Measurements from ENCODE around the gene ANKRD36C. TPM values are rescaled to one million over a fixed set of nuclear protein-coding genes. Genes with fewer than 3 reads are reported as not detected.
"Not testable (repeated sequence)": the region's sequence is repeated elsewhere in the genome, so short reads cannot be mapped to it uniquely, and the experiment has no call there.

ANKRD36C gene
- total RNA-seq (2021; ENCODE audit: unreplicated experiment) (22.0 TPM), Bru-seq, nascent RNA (percentile 79 among the genes with signal in this experiment), BruChase-seq, experiment 1, labeled RNA remaining after a 2-hour chase (percentile 71 among the genes with signal in this experiment), BruChase-seq, experiment 2, labeled RNA remaining after a 6-hour chase (percentile 64 among the genes with signal in this experiment)
- 3.1 TPM for polyA plus RNA-seq (2012; ENCODE audit: insufficient read length)
- long read RNA-seq, partial matches to known transcripts, result 11 of 31 reads
- long read RNA-seq, other reads (novel, unspliced or antisense), result 20 of 31 reads

GRCh38 chr2:95991351-95992094, at the start of gene ANKRD36C:
TSS of gene ANKRD36C (minus strand) at chr2:95991824. CDS start at chr2:95991708, 116 bp downstream.
- H3K27me3 ChIP-seq (ENCODE audit: control insufficient read depth, insufficient read depth, low read length); in situ Hi-C loops (cut with HindIII; ENCODE audit: low pct_unique_long_range_greater_than_20kb, low sequenced_read_pairs); intact Hi-C loops (cut with micrococcal nuclease; ENCODE audit: unreplicated experiment); POLR2A ChIA-PET; H3K9me3 ChIP-seq (ENCODE audit: control insufficient read depth, insufficient read depth, low read depth, low read length); BruUV-seq (replicated peaks); H3K36me3 ChIP-seq (ENCODE audit: control insufficient read depth, insufficient read depth, low read length); DNase-seq (ENCODE audit: low read depth, low spot score); H3K4me1 ChIP-seq (ENCODE audit: control insufficient read depth, insufficient read depth, low read length): not testable (repeated sequence)
- peak; percentile 97 for ATAC-seq
- CTCF ChIA-PET, result interaction anchor here (1.3 kb wide), 1 partner anchor 183 kb away, joined by 3 read pairs; no protein-coding TSS in a partner anchor
- Histone ChIP-seq H3K27ac (ENCODE audit: low read length) (peak within 1 kb of the TSS; percentile 84), H3K4me3 (ENCODE audit: low read depth in 2 of 2, low read length in 2 of 2) (peak within 1 kb of the TSS; percentile 70 to 93)

- in situ Hi-C loops (cut with HindIII; ENCODE audit: low pct_unique_long_range_greater_than_20kb, low sequenced_read_pairs); POLR2A ChIA-PET; H3K27me3 ChIP-seq (ENCODE audit: control insufficient read depth, insufficient read depth, low read length); H3K36me3 ChIP-seq (ENCODE audit: control insufficient read depth, insufficient read depth, low read length); BruUV-seq (replicated peaks); H3K9me3 ChIP-seq (ENCODE audit: control insufficient read depth, insufficient read depth, low read depth, low read length); H3K4me3 ChIP-seq (ENCODE audit: low read depth in 2 of 2, low read length in 2 of 2); CTCF ChIA-PET; DNase-seq (ENCODE audit: low read depth, low spot score); intact Hi-C loops (cut with micrococcal nuclease; ENCODE audit: unreplicated experiment); H3K27ac ChIP-seq (ENCODE audit: low read length); H3K4me1 ChIP-seq (ENCODE audit: control insufficient read depth, insufficient read depth, low read length): not testable (repeated sequence)
- ATAC-seq, result 0 out of 2 replicates have a peak, but pooled peaks have one; percentile 22
Measured at GRCh38 chr2:96035554-96035953, 43.9 kb upstream of the ANKRD36C start.

- POLR2A ChIA-PET; H3K4me3 ChIP-seq (ENCODE audit: low read depth in 2 of 2, low read length in 2 of 2); in situ Hi-C loops (cut with HindIII; ENCODE audit: low pct_unique_long_range_greater_than_20kb, low sequenced_read_pairs); CTCF ChIA-PET; DNase-seq (ENCODE audit: low read depth, low spot score); H3K27me3 ChIP-seq (ENCODE audit: control insufficient read depth, insufficient read depth, low read length); BruUV-seq (replicated peaks); intact Hi-C loops (cut with micrococcal nuclease; ENCODE audit: unreplicated experiment); H3K36me3 ChIP-seq (ENCODE audit: control insufficient read depth, insufficient read depth, low read length); H3K9me3 ChIP-seq (ENCODE audit: control insufficient read depth, insufficient read depth, low read depth, low read length); H3K27ac ChIP-seq (ENCODE audit: low read length); H3K4me1 ChIP-seq (ENCODE audit: control insufficient read depth, insufficient read depth, low read length); ATAC-seq: not testable (repeated sequence)
Measured at GRCh38 chr2:96034792-96035191, 43.2 kb upstream of the ANKRD36C start, which contains the start of gene GPAT2. TSS of gene GPAT2 (minus strand) at chr2:96034916. CDS start at chr2:96032359, 2,557 bp downstream.

GRCh38 chr2:96033997-96034396, 42.4 kb upstream of the ANKRD36C start:
- H3K27ac ChIP-seq (ENCODE audit: low read length); H3K36me3 ChIP-seq (ENCODE audit: control insufficient read depth, insufficient read depth, low read length); BruUV-seq (replicated peaks); intact Hi-C loops (cut with micrococcal nuclease; ENCODE audit: unreplicated experiment); DNase-seq (ENCODE audit: low read depth, low spot score); H3K9me3 ChIP-seq (ENCODE audit: control insufficient read depth, insufficient read depth, low read depth, low read length); in situ Hi-C loops (cut with HindIII; ENCODE audit: low pct_unique_long_range_greater_than_20kb, low sequenced_read_pairs); H3K27me3 ChIP-seq (ENCODE audit: control insufficient read depth, insufficient read depth, low read length); H3K4me1 ChIP-seq (ENCODE audit: control insufficient read depth, insufficient read depth, low read length); POLR2A ChIA-PET; CTCF ChIA-PET; H3K4me3 ChIP-seq (ENCODE audit: low read depth in 2 of 2, low read length in 2 of 2): not testable (repeated sequence)
- peak; percentile 21; the same call in 1 of the 2 replicates for ATAC-seq

GRCh38 chr2:96027725-96028325, 36.2 kb upstream of the ANKRD36C start:
- H3K4me1 ChIP-seq (ENCODE audit: control insufficient read depth, insufficient read depth, low read length); in situ Hi-C loops (cut with HindIII; ENCODE audit: low pct_unique_long_range_greater_than_20kb, low sequenced_read_pairs); POLR2A ChIA-PET; H3K27me3 ChIP-seq (ENCODE audit: control insufficient read depth, insufficient read depth, low read length); DNase-seq (ENCODE audit: low read depth, low spot score); H3K9me3 ChIP-seq (ENCODE audit: control insufficient read depth, insufficient read depth, low read depth, low read length); ATAC-seq; H3K27ac ChIP-seq (ENCODE audit: low read length); intact Hi-C loops (cut with micrococcal nuclease; ENCODE audit: unreplicated experiment); H3K4me3 ChIP-seq (ENCODE audit: low read depth in 2 of 2, low read length in 2 of 2); H3K36me3 ChIP-seq (ENCODE audit: control insufficient read depth, insufficient read depth, low read length); BruUV-seq (replicated peaks); CTCF ChIA-PET: not testable (repeated sequence)

- POLR2A ChIA-PET; BruUV-seq (replicated peaks); H3K4me1 ChIP-seq (ENCODE audit: control insufficient read depth, insufficient read depth, low read length); H3K4me3 ChIP-seq (ENCODE audit: low read depth in 2 of 2, low read length in 2 of 2); in situ Hi-C loops (cut with HindIII; ENCODE audit: low pct_unique_long_range_greater_than_20kb, low sequenced_read_pairs); ATAC-seq; H3K27me3 ChIP-seq (ENCODE audit: control insufficient read depth, insufficient read depth, low read length); intact Hi-C loops (cut with micrococcal nuclease; ENCODE audit: unreplicated experiment); H3K27ac ChIP-seq (ENCODE audit: low read length); DNase-seq (ENCODE audit: low read depth, low spot score); H3K36me3 ChIP-seq (ENCODE audit: control insufficient read depth, insufficient read depth, low read length); CTCF ChIA-PET; H3K9me3 ChIP-seq (ENCODE audit: control insufficient read depth, insufficient read depth, low read depth, low read length): not testable (repeated sequence)
Measured at GRCh38 chr2:96025755-96026154, 34.1 kb upstream of the ANKRD36C start.

All from Panc1 (cell line).